Breast epithelium (tissue), 3 donors: ENCODE data around the gene RPL18A.

Experiments
- CTCF ChIP-seq, 3 donors: fragments of 450-650 bp; IDR thresholded peaks; one replicate each; pipeline ENCODE4 v1.5.1; 2016 to 2017; ENCODE audit warnings: antibody characterized with exemption in 3 of 3, mild to moderate bottlenecking in 3 of 3, moderate library complexity in 3 of 3
- POLR2A ChIP-seq: fragments of 450-650 bp; IDR thresholded peaks from one replicate; pipeline ENCODE4 v1.6.1; 2016; ENCODE audit warnings: antibody characterized with exemption, mild to moderate bottlenecking, moderate library complexity

- TF ChIP-seq CTCF (IDR thresholded peaks at IDR 0.05) (no peak), POLR2A (no peak)
These were observed 49.5 kb downstream of the RPL18A start for GRCh38 chr19:17909003-17909732.
